Subcutaneous abdominal adipose tissue (tissue), 5 donors: ENCODE data around the gene AMFR.

Source experiments
- H3K27ac ChIP-seq: one replicate; pipeline ENCODE4 v1.7.0; 2013; ENCODE audit warnings: low read depth, mild to moderate bottlenecking, inconsistent platforms, low read length, moderate library complexity
- H3K27me3 ChIP-seq, 5 donors: one replicate each; pipeline ENCODE4 v1.7.0; 2013; ENCODE audit warnings: low read length in 5 of 5, inconsistent platforms in 1 of 5; ENCODE audit not compliant: control insufficient read depth in 5 of 5, insufficient read depth in 4 of 5
- H3K36me3 ChIP-seq, 5 donors: one replicate each; pipeline ENCODE4 v1.7.0; 2013; ENCODE audit warnings: low read length in 5 of 5; ENCODE audit not compliant: control insufficient read depth in 5 of 5, insufficient read depth in 5 of 5
- H3K4me1 ChIP-seq, 5 donors: one replicate each; pipeline ENCODE4 v1.7.0; 2013; ENCODE audit warnings: low read length in 5 of 5, mild to moderate bottlenecking in 3 of 5, moderate library complexity in 1 of 5; ENCODE audit not compliant: control insufficient read depth in 5 of 5, insufficient read depth in 5 of 5
- H3K4me3 ChIP-seq, 5 donors: one replicate each; pipeline ENCODE4 v1.7.0; 2013; ENCODE audit warnings: low read length in 5 of 5, low read depth in 1 of 5
- H3K9ac ChIP-seq, 5 donors: one replicate each; pipeline ENCODE4 v1.7.0; 2013; ENCODE audit warnings: low read length in 5 of 5, mild to moderate bottlenecking in 4 of 5, moderate library complexity in 3 of 5
- H3K9me3 ChIP-seq, 5 donors: one replicate each; pipeline ENCODE4 v1.7.0; 2013; ENCODE audit warnings: low read length in 5 of 5; ENCODE audit not compliant: control insufficient read depth in 5 of 5
- donor health status: healthy.
- donor health status: healthy.
- donor health status: healthy.
- donor health status: healthy.
- donor health status: healthy.

Gene AMFR

DNA sequence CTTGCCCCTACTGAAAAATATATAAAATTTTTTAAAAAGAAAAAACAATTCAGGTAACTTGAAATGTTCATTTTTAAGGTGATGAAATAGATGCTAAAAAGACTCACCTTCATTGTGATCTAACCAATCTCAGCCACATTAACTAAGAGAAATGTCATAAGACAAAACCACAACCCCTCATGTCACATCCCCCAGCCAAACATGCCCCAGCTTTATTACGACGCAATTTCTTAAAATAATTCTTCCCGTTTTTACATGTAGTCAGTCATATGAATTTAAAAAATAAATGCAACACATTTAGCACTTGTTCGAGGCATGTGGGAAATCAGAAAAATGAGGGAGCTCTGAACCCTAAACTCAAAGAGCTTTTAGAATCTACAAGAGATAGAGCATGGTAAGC lies 9.5 kb downstream of the AMFR start:
- no peaks in the 10 kb centered on the region for H3K9me3 ChIP-seq
- H3K27ac ChIP-seq: no peak overlapping the region
- H3K4me3 ChIP-seq: no peak overlapping the region
- H3K27me3 ChIP-seq: no peaks in the 10 kb centered on the region
- H3K9ac ChIP-seq: no peak overlapping the region
- H3K36me3 ChIP-seq: peaks cover 3 to 17% (median 11%) of the 10 kb centered on the region in 5 donors
- peaks cover 0 to 5% (median 0%) of the 10 kb centered on the region in 5 donors for H3K4me1 ChIP-seq

DNA sequence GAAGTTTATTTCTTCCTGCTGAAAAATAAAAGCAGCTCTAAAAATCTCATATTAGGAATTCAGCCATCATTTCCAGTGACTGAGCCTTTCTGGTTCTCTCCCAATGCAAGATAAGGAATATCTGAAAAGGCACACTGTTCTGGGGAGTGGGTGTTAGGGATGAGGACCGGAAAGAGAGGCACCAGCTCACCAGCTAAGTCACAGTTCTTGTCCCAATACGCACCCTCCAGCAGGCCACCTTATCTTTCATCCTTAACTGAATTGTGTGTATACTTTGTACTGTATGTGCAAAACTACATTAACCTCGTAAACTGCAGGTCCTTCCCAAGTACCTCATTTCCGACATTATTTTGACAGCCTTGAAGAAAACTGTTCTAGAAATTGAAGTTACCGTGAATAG lies 11.0 kb downstream of the AMFR start:
- H3K4me3 ChIP-seq: no peak overlapping the region
- no peaks in the 10 kb centered on the region for H3K9me3 ChIP-seq
- H3K9ac ChIP-seq: no peak overlapping the region
- no peak overlapping the region for H3K27ac ChIP-seq
- H3K36me3 ChIP-seq: peaks cover 8 to 17% (median 11%) of the 10 kb centered on the region in 5 donors
- no peaks in the 10 kb centered on the region for H3K27me3 ChIP-seq
- peaks cover 0 to 5% (median 0%) of the 10 kb centered on the region in 5 donors for H3K4me1 ChIP-seq

DNA sequence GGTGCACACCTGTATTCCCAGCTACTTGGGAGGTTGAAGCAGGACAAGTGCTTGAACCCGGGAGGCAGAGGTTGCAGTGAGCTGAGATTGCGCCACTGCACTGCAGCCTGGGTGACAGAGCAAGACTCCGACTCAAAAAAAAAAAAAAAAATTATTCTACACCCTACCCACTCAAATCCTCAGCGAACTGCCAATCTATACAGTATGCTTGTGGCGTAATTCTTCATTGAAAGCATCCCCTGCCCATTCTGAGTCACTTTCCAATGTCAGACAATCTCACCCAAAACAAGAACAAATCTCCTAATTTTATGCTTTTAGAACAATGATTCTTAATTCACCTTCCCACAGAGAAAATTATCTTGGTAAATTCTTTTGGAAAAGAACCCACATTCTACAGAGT lies 12.0 kb downstream of the AMFR start:
- no peaks in the 10 kb centered on the region for H3K27me3 ChIP-seq
- H3K9ac ChIP-seq: no peak overlapping the region
- peaks cover 0 to 7% (median 4%) of the 10 kb centered on the region in 5 donors for H3K4me1 ChIP-seq
- peaks cover 13 to 27% (median 20%) of the 10 kb centered on the region in 5 donors for H3K36me3 ChIP-seq
- no peak overlapping the region for H3K4me3 ChIP-seq
- H3K27ac ChIP-seq: no peak overlapping the region
- H3K9me3 ChIP-seq: no peaks in the 10 kb centered on the region

DNA sequence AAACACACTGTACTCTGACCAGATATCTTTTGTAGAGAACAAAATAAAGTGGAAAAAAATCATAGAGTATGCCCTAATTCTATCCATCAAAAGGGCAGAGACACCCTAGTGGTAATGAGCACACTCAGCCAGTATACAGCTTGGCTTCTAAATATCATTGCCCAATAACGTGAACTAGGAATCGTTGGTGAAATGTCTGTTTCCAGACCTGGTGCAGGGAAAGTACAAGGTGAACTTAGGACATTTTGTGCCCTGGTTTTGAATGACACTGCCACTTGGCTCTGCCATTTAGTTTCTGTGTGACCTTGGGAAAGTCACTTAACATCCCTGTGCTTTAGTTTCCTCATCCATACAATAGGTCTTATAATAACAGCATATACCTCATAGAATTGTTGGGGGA lies 13.7 kb downstream of the AMFR start:
- H3K27ac ChIP-seq: no peak overlapping the region
- peaks cover 0 to 7% (median 4%) of the 10 kb centered on the region in 5 donors for H3K4me1 ChIP-seq
- no peak overlapping the region for H3K4me3 ChIP-seq
- no peak overlapping the region for H3K9ac ChIP-seq
- H3K36me3 ChIP-seq: peaks cover 19 to 35% (median 31%) of the 10 kb centered on the region in 5 donors
- no peaks in the 10 kb centered on the region for H3K9me3 ChIP-seq
- no peaks in the 10 kb centered on the region for H3K27me3 ChIP-seq

DNA sequence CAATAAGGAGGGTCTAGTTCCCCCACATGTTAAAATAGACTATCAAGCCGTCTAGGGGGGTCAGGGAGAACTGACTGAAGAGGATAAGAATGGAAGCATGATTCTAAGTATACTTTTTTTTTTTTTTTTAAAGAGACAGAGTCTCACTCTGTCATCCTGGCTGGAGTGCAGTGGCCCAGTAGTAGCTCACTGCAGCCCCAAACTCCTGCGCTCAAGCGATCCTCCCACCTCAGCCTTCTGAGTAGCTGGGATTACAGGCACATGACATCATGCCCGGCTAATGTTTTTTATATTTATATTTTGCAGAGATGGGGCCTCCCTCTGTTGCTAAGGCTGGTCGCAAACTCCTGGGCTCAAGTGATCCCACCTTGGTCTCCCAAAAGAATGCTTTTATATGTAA lies 14.2 kb downstream of the AMFR start:
- Histone ChIP-seq H3K27ac (no peak overlapping the region), H3K9me3 (no peaks in the 10 kb centered on the region), H3K9ac (no peak overlapping the region), H3K4me1 (peaks cover 0 to 7% (median 4%) of the 10 kb centered on the region in 5 donors), H3K36me3 (peaks cover 19 to 35% (median 31%) of the 10 kb centered on the region in 5 donors), H3K27me3 (no peaks in the 10 kb centered on the region), H3K4me3 (no peak overlapping the region)

DNA sequence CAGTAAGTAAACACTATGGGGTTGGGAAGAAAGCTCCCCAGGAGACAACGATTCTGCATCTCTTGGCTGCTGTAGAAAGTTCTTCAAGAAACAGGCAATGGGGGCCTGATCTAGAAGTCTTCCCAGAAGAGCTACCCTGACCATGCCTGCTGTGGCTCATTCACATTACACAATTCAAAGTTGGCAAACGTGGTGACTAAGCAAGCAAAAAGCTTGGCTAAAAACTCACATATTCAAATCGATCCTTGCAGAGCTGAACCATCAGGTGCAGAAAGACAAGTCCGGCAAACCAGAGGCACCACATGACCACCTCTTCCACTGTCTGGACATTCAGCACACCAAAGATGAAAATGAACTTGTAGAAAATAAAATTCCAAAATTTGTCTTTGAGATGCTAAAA lies 16.1 kb downstream of the AMFR start:
- Histone ChIP-seq H3K36me3 (peaks cover 32 to 47% (median 43%) of the 10 kb centered on the region in 5 donors), H3K9ac (no peak overlapping the region), H3K27ac (no peak overlapping the region)

DNA sequence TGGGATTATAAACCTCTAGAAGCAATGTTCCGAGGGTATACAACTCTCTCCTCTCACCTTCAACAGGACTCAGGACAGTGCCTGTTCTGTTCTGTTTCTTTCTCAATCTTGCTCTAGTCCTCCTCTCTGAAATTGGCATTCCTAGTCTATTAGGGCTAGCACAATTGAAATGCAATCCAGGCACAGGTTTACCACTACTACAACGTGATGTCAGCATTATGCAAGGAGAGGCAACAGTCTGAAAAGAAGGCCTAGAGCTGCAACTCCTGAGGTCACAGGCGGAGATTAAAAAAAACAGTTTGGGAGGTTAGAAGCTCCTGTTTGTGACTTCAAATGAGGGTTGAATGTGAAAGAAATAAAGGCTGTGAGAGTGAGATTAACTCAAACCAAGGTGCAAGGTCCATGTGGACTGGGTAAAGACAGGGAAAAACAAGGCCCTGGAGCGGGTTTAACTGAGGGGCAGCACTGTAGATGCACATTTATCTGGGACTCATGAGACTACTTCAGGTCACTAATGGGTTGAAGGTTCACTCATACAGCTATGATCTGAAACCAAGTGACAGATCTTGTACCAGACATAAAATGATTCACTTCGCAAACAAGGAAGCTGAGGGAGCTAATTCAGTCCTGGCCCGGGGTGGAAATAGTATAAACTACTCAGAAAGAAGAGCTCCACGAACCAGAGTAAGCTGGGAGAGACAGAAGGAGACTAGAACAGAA lies 16.8 kb downstream of the AMFR start:
- Histone ChIP-seq H3K9ac (no peak overlapping the region), H3K9me3 (no peaks in the 10 kb centered on the region), H3K4me3 (no peak overlapping the region), H3K27me3 (no peaks in the 10 kb centered on the region), H3K4me1 (peaks cover 0 to 7% (median 0%) of the 10 kb centered on the region in 5 donors), H3K27ac (no peak overlapping the region), H3K36me3 (peaks cover 31 to 49% (median 46%) of the 10 kb centered on the region in 5 donors)

More for the DNA sequence above, 16.1 kb downstream of the AMFR start:
- Histone ChIP-seq H3K9me3 (no peaks in the 10 kb centered on the region), H3K27me3 (no peaks in the 10 kb centered on the region), H3K4me3 (no peak overlapping the region), H3K4me1 (peaks cover 0 to 7% (median 0%) of the 10 kb centered on the region in 5 donors)

DNA sequence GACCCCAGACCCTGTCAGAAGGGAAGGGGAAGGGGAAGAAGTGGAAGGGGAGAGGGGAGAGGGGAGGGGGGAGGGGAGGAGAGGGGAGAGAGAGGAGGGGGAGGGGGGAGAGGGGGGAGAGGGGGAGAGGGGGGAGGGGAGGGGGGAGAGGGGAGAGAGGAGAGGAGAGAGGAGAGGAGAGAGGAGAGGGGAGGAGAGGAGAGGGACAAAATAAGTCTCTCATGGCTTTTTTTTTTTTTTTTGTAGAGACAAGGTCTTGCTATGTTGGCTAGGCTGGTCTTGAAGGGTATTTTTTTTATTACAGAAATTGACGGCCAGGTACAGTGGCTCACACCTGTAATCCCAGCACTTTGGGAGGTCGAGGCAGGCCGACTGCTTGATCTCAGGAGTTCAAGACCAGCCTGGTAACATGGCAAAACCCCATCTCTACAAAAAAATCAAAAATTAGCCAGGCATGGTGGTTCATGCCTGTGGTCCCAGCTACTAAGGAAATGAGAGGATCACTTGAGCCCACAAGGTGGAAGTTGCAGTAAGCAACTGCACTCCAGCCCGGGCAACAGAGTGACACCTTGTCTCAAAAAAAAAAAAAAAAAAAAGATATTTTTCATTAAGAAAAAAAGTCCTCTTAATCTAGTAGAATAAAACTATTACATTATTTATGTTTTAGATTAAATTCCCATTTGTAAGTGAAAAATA lies 19.2 kb downstream of the AMFR start:
- no peaks in the 10 kb centered on the region for H3K27me3 ChIP-seq
- H3K4me3 ChIP-seq: no peak overlapping the region
- H3K27ac ChIP-seq: no peak overlapping the region
- peaks cover 36 to 62% (median 56%) of the 10 kb centered on the region in 5 donors for H3K36me3 ChIP-seq
- no peaks in the 10 kb centered on the region for H3K9me3 ChIP-seq
- H3K4me1 ChIP-seq: peaks cover 0 to 7% (median 0%) of the 10 kb centered on the region in 5 donors
- no peak overlapping the region for H3K9ac ChIP-seq

DNA sequence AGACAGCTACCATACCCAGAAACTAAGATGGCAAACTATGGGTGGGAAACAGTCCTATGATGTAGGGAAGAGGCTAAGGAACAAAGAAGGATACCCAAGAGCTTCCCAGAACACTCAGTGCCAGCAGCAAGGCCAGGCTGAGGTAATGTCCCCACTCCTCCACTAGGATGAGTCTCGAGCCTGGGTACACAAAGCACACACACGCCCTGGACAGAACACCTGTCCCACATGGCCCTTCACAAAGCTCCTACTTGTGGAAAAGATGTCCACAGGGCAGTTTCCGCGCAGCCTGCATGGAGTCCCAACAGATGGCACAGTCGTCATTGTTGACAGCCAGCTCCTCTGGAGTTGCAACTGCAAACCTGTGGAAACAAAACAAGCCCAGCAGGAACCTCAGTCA lies 23.9 kb downstream of the AMFR start:
- peaks cover 45 to 59% (median 48%) of the 10 kb centered on the region in 5 donors for H3K36me3 ChIP-seq
- H3K9ac ChIP-seq: no peak overlapping the region
- H3K4me1 ChIP-seq: no peaks in the 10 kb centered on the region
- no peaks in the 10 kb centered on the region for H3K27me3 ChIP-seq
- H3K4me3 ChIP-seq: no peak overlapping the region
- H3K27ac ChIP-seq: no peak overlapping the region
- H3K9me3 ChIP-seq: no peaks in the 10 kb centered on the region

DNA sequence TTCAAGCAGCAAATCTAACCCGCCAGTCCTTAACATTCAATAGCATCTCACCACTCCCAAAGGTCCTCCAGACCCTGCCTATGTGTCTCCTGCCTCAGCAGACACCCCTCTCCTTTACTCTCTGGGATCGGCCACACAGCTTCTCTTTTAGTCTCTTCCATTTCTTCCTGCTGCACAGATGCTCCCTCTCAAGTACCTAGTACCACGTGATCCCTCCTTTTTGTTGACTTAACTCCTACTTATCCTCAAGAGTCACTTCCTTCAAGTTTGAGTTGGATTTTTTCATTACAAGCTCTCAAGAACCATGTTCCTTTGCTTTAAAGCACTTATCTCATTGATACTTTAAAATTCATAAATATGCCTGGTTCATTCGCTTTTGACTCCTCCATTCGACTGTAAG lies 24.9 kb downstream of the AMFR start:
- Histone ChIP-seq H3K36me3 (peaks cover 45 to 59% (median 48%) of the 10 kb centered on the region in 5 donors), H3K4me1 (no peaks in the 10 kb centered on the region), H3K9ac (no peak overlapping the region), H3K27ac (no peak overlapping the region), H3K9me3 (no peaks in the 10 kb centered on the region), H3K27me3 (no peaks in the 10 kb centered on the region), H3K4me3 (no peak overlapping the region)
